Spleen (tissue), 11 donors: Measurements from ENCODE around the gene DLG2. TPM values are rescaled to one million over a fixed set of nuclear protein-coding genes. Genes with fewer than 3 reads are reported as not detected.

Source experiments
- DNase-seq: peaks from one replicate; pipeline ENCODE4 v3.0.0-alpha.2; 2020
- H3K27ac ChIP-seq, 8 donors: fragments of 200-600 bp; sonication (generic) in 7 of 8; 1 replicate in 4 of 8; 2 replicates in 4 of 8; pipeline versions ENCODE4 v1.5.0 to v1.8.0; 2016 to 2021; ENCODE audit warnings: inconsistent platforms in 4 of 8, mild to moderate bottlenecking in 4 of 8, moderate library complexity in 1 of 8
- H3K27me3 ChIP-seq, 7 donors: fragments of 200-600 bp; sonication (generic) in 6 of 7; replicated peaks in 1 of 7; 1 replicate in 4 of 7; 2 replicates in 3 of 7; pipeline versions ENCODE4 v1.5.0 to v1.8.0; 2016 to 2021; ENCODE audit warnings: inconsistent platforms in 3 of 7, mild to moderate bottlenecking in 1 of 7
- H3K36me3 ChIP-seq, 6 donors: fragments of 200-600 bp; sonication (generic) in 5 of 6; 1 replicate in 4 of 6; 2 replicates in 2 of 6; pipeline versions ENCODE4 v1.5.0 to v1.8.0; 2016 to 2021; ENCODE audit warnings: inconsistent platforms in 2 of 6
- H3K4me1 ChIP-seq, 6 donors: fragments of 200-600 bp; sonication (generic) in 5 of 6; 1 replicate in 3 of 6; 2 replicates in 3 of 6; pipeline versions ENCODE4 v1.5.0 to v1.8.0; 2016 to 2021; ENCODE audit warnings: inconsistent platforms in 3 of 6
- H3K4me3 ChIP-seq, 8 donors: fragments of 200-600 bp; sonication (generic) in 7 of 8; 1 replicate in 4 of 8; 2 replicates in 4 of 8; pipeline versions ENCODE4 v1.5.0 to v1.8.0; 2016 to 2021; ENCODE audit warnings: inconsistent platforms in 4 of 8, mild to moderate bottlenecking in 4 of 8, moderate library complexity in 2 of 8
- H3K9me3 ChIP-seq, 8 donors: fragments of 200-600 bp; sonication (generic) in 7 of 8; 1 replicate in 4 of 8; 2 replicates in 4 of 8; pipeline versions ENCODE4 v1.5.0 to v1.8.0; 2016 to 2021; ENCODE audit warnings: inconsistent platforms in 4 of 8
- POLR2A ChIP-seq, 3 donors: fragments of 450-650 bp; IDR thresholded peaks; one replicate each; pipeline ENCODE4 v1.5.1; 2017; ENCODE audit warnings: antibody characterized with exemption in 3 of 3, mild to moderate bottlenecking in 1 of 3
- POLR2AphosphoS5 ChIP-seq, 3 donors: sonication (generic); formaldehyde crosslinking; IDR thresholded peaks; one replicate each; pipeline ENCODE4 v1.5.1; 2017; ENCODE audit warnings: antibody characterized with exemption in 3 of 3
- WGBS, 5 donors: extraction: QIAGEN DNeasy Blood & Tissue Kit in 3 of 5; methylation state at CpG; one replicate each; pipeline versions ENCODE4 v1.1.5 to v1.1.7; 2013 to 2018; 5-methylcytosine and 5-hydroxymethylcytosine counted together
- intact Hi-C: fragments of 100-400 bp; cut with DNase I; formaldehyde crosslinking; loops from one replicate; pipeline ENCODE4 v1.15.0; 2023; ENCODE audit warnings: low total_unique reads
- polyA plus RNA-seq, 3 donors: library from polyadenylated mRNA; stranded (reverse); fragments of 200-250 nt; gene quantifications; one replicate each; pipeline ENCODE4 v1.2.1, GENCODE V29; 2013
- total RNA-seq, 7 donors: library from RNA; depleted of rRNA in 3 of 7; stranded (reverse); fragments of >200 nt in 3 of 7; fragmentation: NEBNext Ultra II Directional in 4 of 7; extraction: Animal tissue kit (Norgen Biotek cat#: 25700) in 4 of 7; gene quantifications; one replicate each; pipeline versions ENCODE4 v1.1.0 to v1.2.1, GENCODE V29; 2016 to 2021
- TF ChIP-seq, protein P1 (sequence below), 11 experiments: fragments of 200-600 bp in 7 of 11; fragments of 450-650 bp in 4 of 11; sonication (generic) in 4 of 11; IDR thresholded peaks in 8 of 11; conservative IDR thresholded peaks in 3 of 11; 1 replicate in 7 of 11; 2 replicates in 4 of 11; pipeline versions ENCODE4 v1.4.0 to v1.8.0; 2016 to 2021; ENCODE audit warnings: antibody characterized with exemption in 11 of 11, inconsistent platforms in 4 of 11, mild to moderate bottlenecking in 1 of 11
- donor health status: healthy with polysubstance abuse.
- donor health status: DM: no; HTN: no; CAD: no; lungs with moderate emphysema.
- donor health status: DM: no; HTN: no; CAD: no.
- donor health status: Bipolar disorder and iron deficiency.
- donor health status: healthy.
- donor health status: DM: no; HTN: no; CAD: no.
- donor health status: DM: yes; HTN: yes; CAD: no.

The DLG2 gene
- total and polyA plus RNA-seq, 10 donors = 0.43 to 12.7 (median 7.9) TPM

DNA sequence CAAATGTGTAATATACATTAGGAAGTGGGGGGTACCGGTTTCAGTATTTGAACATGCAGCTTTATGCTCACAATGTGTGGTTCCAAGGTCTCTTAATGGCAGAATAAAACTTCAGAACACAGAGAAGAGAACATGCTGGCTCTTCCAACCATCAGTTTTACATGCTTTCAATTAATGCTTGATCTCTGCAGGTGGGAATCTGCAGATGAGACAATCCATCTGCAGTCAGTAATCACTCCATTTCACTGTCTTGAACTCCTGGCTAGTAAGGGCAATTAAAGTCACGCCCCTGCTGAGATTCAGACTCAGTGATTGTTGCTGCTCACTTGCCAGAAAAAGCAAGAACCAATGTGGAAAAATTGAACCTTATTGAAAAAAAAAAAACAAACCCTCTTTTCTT, 945.7 kb downstream of the DLG2 start:
- 69 to 83% (median 80%) methylated on average over 2 of the region's 2 CpGs for WGBS, 5 donors
- Histone ChIP-seq H3K9me3 (peaks cover 0 to 3% (median 0%) of the 10 kb centered on the region in 8 donors), H3K27me3 (no peaks in the 10 kb centered on the region), H3K4me3 (no peak overlapping the region), H3K36me3 (no peaks in the 10 kb centered on the region), H3K27ac (no peak overlapping the region), H3K4me1 (no peaks in the 10 kb centered on the region)
- TF ChIP-seq, protein P1, sequence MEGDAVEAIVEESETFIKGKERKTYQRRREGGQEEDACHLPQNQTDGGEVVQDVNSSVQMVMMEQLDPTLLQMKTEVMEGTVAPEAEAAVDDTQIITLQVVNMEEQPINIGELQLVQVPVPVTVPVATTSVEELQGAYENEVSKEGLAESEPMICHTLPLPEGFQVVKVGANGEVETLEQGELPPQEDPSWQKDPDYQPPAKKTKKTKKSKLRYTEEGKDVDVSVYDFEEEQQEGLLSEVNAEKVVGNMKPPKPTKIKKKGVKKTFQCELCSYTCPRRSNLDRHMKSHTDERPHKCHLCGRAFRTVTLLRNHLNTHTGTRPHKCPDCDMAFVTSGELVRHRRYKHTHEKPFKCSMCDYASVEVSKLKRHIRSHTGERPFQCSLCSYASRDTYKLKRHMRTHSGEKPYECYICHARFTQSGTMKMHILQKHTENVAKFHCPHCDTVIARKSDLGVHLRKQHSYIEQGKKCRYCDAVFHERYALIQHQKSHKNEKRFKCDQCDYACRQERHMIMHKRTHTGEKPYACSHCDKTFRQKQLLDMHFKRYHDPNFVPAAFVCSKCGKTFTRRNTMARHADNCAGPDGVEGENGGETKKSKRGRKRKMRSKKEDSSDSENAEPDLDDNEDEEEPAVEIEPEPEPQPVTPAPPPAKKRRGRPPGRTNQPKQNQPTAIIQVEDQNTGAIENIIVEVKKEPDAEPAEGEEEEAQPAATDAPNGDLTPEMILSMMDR (IDR thresholded peaks at IDR 0.05 in 8 of 11, conservative IDR thresholded peaks at IDR 0.05 in 3 of 11) = no peak
- TF ChIP-seq POLR2A (IDR thresholded peaks at IDR 0.05) = no peak
- no peak for TF ChIP-seq POLR2AphosphoS5 (IDR thresholded peaks at IDR 0.05)
- no peak for DNase-seq
- intact Hi-C loops = no loop called here

DNA sequence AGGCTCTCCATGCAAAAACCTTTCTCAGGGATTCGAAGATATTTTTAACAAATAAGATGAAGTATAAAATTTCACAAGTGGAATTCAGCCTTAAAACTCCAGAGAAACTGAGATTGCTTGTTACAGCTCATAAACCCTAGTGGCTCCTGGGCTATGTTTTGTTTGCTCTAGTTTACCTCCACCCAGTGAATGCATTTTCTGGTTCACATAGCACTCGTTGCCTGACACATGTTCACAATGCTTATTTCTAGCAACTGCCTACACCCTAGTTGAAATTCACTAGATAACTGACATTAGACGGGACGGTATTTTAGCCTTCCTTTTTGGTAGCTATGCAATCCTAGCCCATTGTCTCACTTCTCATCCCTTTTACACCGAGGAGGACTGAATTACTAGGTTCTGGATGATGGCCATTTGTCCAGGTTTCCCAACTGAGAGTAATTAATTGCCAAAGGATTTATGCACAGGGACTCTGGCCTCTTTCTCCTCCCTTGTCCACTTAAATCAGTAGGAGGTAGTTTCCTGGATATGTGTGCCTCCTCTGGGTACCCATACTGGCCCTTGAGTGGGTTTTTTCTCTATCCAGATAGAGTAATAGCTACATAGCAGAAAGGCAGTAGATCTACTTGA, 951.6 kb downstream of the DLG2 start:
- 73 to 77% (median 74%) methylated on average over 5 of the region's 5 CpGs for WGBS, 5 donors
- no peaks in the 10 kb centered on the region for H3K4me1 ChIP-seq
- H3K27ac ChIP-seq = no peak overlapping the region
- H3K9me3 ChIP-seq = peaks cover 0 to 3% (median 0%) of the 10 kb centered on the region in 8 donors
- no peaks in the 10 kb centered on the region for H3K36me3 ChIP-seq
- TF ChIP-seq, protein P1 (IDR thresholded peaks at IDR 0.05 in 8 of 11, conservative IDR thresholded peaks at IDR 0.05 in 3 of 11) = no peak
- TF ChIP-seq POLR2AphosphoS5 (IDR thresholded peaks at IDR 0.05) (no peak), POLR2A (IDR thresholded peaks at IDR 0.05) (no peak)
- intact Hi-C loops = no loop called here
- no peak overlapping the region for H3K4me3 ChIP-seq
- no peaks in the 10 kb centered on the region for H3K27me3 ChIP-seq
- DNase-seq = no peak

DNA sequence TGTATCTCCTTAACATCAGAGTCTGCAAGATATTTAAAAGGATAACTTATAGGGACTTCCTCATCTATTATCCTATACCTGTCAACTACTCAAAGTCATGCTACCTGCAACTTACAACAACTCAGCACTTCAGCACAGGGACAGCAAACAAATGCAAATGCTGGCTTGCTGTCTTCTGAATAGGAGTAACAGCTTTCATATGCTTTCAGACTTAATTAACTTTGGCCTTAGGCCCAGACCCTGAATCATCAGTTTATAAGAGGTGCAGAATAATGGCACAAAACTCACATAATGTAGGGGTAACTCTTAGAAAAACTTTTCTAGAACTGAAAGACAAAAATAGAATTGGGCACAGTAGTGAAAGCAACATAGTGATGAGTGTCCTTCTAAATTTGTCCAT, 953.4 kb downstream of the DLG2 start:
- no peak overlapping the region for H3K27ac ChIP-seq
- intact Hi-C loops = no loop called here
- no peaks in the 10 kb centered on the region for H3K27me3 ChIP-seq
- no peak for DNase-seq
- H3K4me1 ChIP-seq = no peaks in the 10 kb centered on the region
- no peak overlapping the region for H3K4me3 ChIP-seq
- peaks cover 0 to 3% (median 0%) of the 10 kb centered on the region in 8 donors for H3K9me3 ChIP-seq
- TF ChIP-seq POLR2A (IDR thresholded peaks at IDR 0.05) = no peak
- TF ChIP-seq, protein P1 (IDR thresholded peaks at IDR 0.05 in 8 of 11, conservative IDR thresholded peaks at IDR 0.05 in 3 of 11) = no peak
- TF ChIP-seq POLR2AphosphoS5 (IDR thresholded peaks at IDR 0.05) = no peak
- no peaks in the 10 kb centered on the region for H3K36me3 ChIP-seq

DNA sequence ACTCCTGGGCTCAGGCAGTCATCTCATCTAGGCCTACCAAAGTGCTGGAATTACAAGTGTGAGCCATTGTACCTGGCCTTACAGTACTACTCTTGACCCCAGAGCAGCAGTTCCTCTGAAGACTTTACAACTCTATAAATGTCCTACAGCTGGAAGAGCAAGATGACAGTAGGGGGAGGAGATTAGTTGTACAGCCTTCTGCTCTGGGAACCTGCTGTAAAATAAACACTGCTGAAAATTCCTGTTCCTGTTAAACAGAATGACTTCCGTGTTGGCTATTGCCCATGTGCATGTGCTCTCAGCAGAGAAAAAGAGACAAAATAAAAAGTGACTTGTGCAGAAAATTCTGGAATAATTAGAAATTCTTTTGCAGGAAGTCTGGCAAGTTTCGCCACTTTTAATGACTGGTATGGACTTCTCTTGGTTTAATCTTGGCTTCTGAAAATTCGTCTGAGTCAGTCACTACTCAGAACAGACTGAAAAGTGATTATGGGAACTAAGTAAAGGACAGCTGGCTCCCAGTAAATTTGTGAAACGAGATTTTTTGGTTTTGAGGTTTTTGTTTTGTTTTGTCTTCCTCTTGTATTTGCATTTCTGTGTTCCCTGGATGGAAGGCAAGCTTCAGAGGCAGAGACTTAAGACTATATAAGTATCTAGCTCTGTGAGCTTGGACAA, 955.7 kb downstream of the DLG2 start:
- no peaks in the 10 kb centered on the region for H3K27me3 ChIP-seq
- WGBS, 5 donors = 56 to 72% (median 64%) methylated on average over 4 of the region's 4 CpGs
- H3K4me3 ChIP-seq = no peak overlapping the region
- H3K4me1 ChIP-seq = no peaks in the 10 kb centered on the region
- intact Hi-C loops = no loop called here
- H3K27ac ChIP-seq = no peak overlapping the region
- H3K9me3 ChIP-seq = no peaks in the 10 kb centered on the region
- no peaks in the 10 kb centered on the region for H3K36me3 ChIP-seq
- no peak for DNase-seq
- no peak for TF ChIP-seq POLR2A (IDR thresholded peaks at IDR 0.05)
- TF ChIP-seq, protein P1 (IDR thresholded peaks at IDR 0.05 in 8 of 11, conservative IDR thresholded peaks at IDR 0.05 in 3 of 11) = no peak
- TF ChIP-seq POLR2AphosphoS5 (IDR thresholded peaks at IDR 0.05) = no peak
